GM18526 (cell line): ENCODE results near the gene DPP6.

Experiments used
- POLR2A ChIP-seq: IDR thresholded peaks from 3 replicates; pipeline ENCODE4 v1.6.1; 2011; ENCODE audit not compliant: insufficient read length; ENCODE audit errors: extremely low read depth

DPP6 gene

GRCh38 chr7:154484943-154485342 is 432.7 kb downstream of the DPP6 start:
- no peak for TF ChIP-seq POLR2A

GRCh38 chr7:154489897-154490296 is 437.7 kb downstream of the DPP6 start:
- TF ChIP-seq POLR2A, result no peak

DNA sequence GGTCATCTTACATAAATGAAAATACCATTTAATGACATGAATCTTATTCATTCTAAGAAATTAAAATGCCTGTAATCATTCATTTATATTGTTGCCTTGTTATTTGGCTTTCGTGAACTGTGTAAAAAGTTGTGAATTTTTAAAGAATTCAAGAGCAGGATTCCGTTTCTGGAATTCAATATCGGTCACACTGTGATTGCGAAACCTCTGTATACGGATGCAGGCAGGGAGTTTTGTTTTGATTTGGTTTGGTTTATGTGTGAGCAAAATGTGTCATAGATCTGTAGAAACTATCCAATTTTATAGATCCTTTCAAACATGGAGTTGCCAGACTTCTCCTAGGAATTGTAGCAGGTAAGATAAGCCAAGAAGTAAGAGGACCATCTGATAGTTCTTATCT is 441.4 kb downstream of the DPP6 start:
- TF ChIP-seq POLR2A, result no peak

DNA sequence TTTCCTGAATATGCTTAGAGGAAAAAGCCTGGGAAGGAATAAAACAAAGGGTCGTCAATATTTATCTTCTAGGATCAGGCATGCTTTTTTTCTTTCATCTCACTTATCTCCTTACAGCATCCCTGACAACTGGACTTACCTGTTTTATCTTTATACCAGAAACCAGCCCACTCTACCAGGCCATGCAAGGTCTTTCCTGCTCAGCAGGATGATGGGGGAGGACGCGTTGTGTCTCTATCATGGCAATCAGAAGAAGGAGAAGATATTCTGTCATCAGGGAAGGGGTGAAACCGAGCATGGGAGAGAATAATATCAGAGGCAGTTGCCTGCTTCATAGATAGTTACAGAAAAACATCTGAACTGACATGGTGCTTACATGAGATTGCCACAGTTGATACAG is 445.6 kb downstream of the DPP6 start:
- TF ChIP-seq POLR2A, result no peak

DNA sequence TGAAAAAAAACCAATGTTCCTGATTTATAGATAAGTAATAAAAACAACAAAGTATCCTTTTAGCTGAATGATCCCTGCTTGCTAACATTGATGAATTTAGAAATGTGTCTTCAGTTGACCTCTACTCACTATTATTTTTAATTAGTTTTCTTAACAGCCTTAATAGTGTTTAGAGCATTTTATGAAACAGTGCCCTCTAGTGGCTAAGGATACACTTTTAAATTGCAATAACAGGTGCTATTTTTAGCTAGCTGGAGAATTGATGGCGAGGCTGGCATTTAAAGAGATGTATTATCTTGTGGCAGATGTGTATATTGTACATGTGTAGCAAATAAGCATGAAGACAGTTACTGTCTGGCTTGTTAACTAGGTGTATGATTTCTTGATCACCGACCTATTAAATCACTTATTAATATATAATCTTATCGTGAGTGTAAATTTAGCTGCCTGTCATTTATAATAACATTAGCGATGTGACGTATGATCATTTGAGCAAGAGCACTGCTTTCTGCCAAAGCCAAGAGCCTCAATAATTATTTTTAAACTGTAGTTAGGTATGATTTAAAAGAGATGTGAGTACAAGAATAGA is 451.9 kb downstream of the DPP6 start:
- no peak for TF ChIP-seq POLR2A

DNA sequence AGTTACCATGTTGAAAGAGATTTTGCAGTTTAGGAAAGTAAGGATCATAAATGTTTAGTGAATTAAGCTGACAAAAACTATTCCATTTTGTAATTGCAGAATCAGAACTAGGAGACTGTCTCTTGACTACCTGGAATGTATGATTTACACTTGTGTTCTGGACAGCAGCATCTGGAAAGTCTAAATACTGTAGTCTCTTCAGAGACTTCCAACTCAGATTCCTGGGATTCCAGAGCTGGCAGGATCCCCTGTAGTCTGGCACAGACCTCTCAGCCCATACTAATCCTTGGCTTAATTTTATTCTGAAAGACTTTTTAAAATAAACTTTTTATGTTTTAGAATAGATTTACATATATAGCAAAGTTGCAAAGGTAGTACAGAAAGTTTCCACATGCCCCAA is 452.7 kb downstream of the DPP6 start:
- no peak for TF ChIP-seq POLR2A

DNA sequence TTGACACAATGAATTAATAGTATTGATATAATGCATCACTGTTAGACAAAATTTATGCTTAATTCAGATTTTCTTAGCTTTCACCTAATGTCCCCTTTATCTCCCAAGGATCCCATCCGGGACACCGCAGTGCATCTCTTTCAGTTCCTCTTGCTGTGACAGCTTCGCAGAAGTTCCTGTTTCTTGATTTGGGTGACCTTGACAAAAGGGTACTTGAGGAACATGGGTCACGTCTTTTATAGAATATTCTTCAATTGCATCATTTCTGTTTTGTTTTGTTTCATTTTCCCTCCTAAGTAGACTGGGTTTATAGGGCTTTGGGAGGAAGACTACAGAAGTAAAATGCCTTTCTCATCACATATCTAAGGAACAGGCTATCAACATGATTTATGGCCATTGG is 453.2 kb downstream of the DPP6 start:
- no peak for TF ChIP-seq POLR2A

DNA sequence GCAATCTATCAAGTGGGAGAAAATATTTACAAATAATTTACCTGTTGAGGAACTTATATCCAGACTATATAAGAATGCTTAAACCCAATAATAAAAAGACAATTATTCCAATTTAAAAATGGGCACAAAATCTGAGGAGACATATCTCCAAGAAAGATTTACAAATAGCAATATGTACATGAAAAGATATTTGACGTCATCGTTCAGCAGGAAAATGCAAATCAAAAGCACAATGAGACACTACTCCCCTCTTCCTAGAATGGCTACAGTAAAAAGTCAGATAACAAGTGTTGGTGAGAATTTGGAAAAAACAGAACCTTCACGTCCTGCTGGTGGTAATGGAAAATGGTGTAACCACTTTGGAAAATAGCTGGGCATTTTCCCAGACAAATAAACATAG is 457.0 kb downstream of the DPP6 start:
- no peak for TF ChIP-seq POLR2A

DNA sequence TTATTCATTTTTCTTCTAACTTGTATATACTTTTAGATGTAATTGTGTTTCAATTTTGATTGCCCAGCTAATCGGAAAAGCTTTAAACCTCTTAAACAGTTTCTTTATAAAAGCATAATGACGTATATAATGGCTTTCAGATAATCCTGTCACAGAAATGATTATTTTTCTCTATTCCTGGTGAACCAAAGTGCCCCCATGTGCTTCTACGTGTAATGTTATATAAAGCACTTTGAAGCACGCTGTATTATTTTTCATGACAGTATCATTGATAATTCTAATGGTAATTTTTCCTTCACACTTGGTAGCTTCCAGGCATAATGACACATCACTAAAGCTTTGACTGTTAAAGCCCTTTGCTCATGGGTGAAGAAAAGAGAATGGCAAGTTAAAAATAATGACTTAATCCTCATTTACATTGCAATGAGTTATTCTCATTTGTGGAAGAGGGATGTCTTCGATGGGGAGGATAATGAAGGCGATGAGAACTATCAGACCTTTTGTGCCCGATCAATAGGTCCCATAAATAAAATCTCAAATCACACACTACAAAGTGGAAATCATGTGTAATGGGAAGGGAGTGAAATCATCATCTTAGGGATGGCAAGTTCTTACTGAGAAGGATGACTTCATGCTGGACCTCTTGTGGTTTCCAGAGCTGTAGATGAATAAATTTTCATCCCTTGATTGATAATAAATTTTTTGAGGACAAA is 460.1 kb downstream of the DPP6 start:
- TF ChIP-seq POLR2A, result no peak

GRCh38 chr7:154517768-154518167 is 465.6 kb downstream of the DPP6 start:
- no peak for TF ChIP-seq POLR2A

- no peak for TF ChIP-seq POLR2A
Observed at GRCh38 chr7:154519229-154519628, 467.0 kb downstream of the DPP6 start.

DNA sequence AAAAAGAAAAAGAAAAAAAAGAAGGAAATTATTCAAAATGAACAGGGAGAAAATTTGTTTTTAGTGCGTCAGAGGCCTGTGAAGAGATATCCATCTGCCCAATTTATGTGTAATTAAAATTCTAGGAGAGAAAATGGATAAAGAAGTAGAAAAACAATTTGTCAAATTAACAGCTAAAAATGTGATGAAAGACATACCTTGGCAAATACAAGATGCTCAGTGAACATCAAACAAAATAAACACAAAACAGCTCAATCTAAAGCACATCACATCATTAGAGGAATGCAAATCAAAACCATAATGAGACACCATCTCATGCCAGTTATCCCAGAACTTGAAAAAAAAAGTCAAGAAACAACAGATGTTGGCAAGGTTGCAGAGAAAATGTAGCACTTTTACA is 477.9 kb downstream of the DPP6 start:
- TF ChIP-seq POLR2A, result no peak

DNA sequence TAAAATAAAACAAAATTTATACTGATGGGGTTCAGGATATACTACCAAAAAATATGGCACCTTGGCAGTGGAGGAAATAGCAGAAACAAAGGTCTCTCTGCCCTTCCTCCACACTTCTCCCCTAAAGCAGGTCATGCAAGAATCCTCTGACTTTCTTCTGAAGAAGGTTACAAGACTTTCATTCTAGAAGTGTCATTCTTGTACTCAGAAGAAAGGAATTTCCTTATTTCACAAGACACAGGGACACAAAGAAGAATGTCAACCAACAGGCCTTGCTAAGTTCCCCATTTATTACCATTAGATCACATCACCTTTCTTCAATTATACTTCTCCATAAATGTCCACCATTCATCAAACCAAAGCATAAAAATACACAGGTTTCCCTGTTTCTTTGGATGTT is 480.6 kb downstream of the DPP6 start:
- no peak for TF ChIP-seq POLR2A

DNA sequence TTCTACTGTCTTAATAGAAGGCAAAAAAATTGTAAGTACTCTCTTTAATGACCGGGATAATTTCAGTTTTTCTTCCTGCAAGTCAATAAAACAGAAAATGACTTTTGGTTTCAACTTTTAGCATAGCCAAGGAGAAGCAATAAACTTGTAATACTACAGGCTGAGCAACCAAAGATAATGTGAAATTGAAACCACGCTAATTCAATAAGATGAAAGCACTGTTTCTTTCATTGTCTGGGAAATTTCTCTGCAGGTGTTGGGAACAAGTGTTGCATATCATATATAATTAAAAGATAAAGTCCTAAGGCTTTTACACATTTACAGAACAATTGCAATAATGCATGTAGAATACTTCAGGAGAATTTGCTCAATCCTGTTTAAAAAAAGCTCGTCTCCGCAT is 488.4 kb downstream of the DPP6 start:
- no peak for TF ChIP-seq POLR2A

- TF ChIP-seq POLR2A, result no peak
Observed at GRCh38 chr7:154541606-154542005, 489.4 kb downstream of the DPP6 start.

GRCh38 chr7:154546946-154547587 is 494.9 kb downstream of the DPP6 start:
- TF ChIP-seq POLR2A, result no peak
